HEK293 (cell line): ENCODE data around the gene ZNF202.

Source experiments
- CTCF ChIA-PET: fragments of 350-600 bp; formaldehyde crosslinking; extraction: SDS; loops from one replicate; lab custom pipeline; 2021; ENCODE audit warnings: antibody characterized with exemption; lab: Yijun Ruan, JAX
- POLR2A ChIA-PET: fragments of 300-600 bp; formaldehyde crosslinking; extraction: SDS; loops from one replicate; lab custom pipeline; 2020; ENCODE audit warnings: antibody characterized with exemption, inconsistent platforms; lab: Yijun Ruan, JAX
- H3K27ac ChIP-seq: fragments of 200-500 bp; sonication (Bioruptor generic); 2 replicates; pipeline ENCODE4 v1.5.1; 2014; ENCODE audit warnings: low read depth, low read length, control low read depth, inconsistent platforms; ENCODE audit errors: extremely low read depth
- H3K36me3 ChIP-seq, 2 experiments: fragments of 200-500 bp in 1 of 2; sonication (Bioruptor generic) in 1 of 2; 1 replicate in 1 of 2; 2 replicates in 1 of 2; pipeline ENCODE4 v1.5.1; 2014 to 2017; ENCODE audit warnings: inconsistent platforms in 2 of 2, low read length in 2 of 2; ENCODE audit not compliant: control insufficient read depth in 2 of 2, insufficient read depth in 1 of 2
- H3K4me1 ChIP-seq: fragments of 200-500 bp; sonication (Bioruptor generic); 2 replicates; pipeline ENCODE4 v1.5.1; 2014; ENCODE audit warnings: mild to moderate bottlenecking, low read length, inconsistent platforms; ENCODE audit not compliant: control insufficient read depth, insufficient read depth
- H3K4me3 ChIP-seq: 2 replicates; pipeline ENCODE4 v1.5.1; 2011; ENCODE audit warnings: low read depth, mild to moderate bottlenecking, control low read depth, low read length, moderate library complexity
- H3K9me3 ChIP-seq: fragments of 200-500 bp; sonication (Bioruptor generic); 2 replicates; pipeline ENCODE4 v1.5.1; 2014; ENCODE audit warnings: low read depth, low read length, inconsistent platforms; ENCODE audit not compliant: control insufficient read depth, insufficient read depth
- ATF2 ChIP-seq: fragments of 450-650 bp; formaldehyde crosslinking; IDR thresholded peaks from 2 replicates; pipeline ENCODE4 v1.5.1; 2016; ENCODE audit warnings: missing biosample characterization, missing genetic modification characterization, low read depth
- BCL11A ChIP-seq: fragments of 450-650 bp; formaldehyde crosslinking; IDR thresholded peaks from 2 replicates; pipeline ENCODE4 v1.5.1; 2016; ENCODE audit warnings: low read depth, missing biosample characterization, missing genetic modification characterization
- ELK4 ChIP-seq: IDR thresholded peaks from 2 replicates; pipeline ENCODE4 v1.6.1; 2011; ENCODE audit warnings: mild to moderate bottlenecking, low read depth, low read length, borderline replicate concordance
- HOXD13 ChIP-seq: sonication (generic); formaldehyde crosslinking; IDR thresholded peaks from 2 replicates; pipeline ENCODE4 v1.8.0; 2022; ENCODE audit warnings: missing genetic modification reagents, borderline replicate concordance
- PBX3 ChIP-seq: sonication (generic); formaldehyde crosslinking; IDR thresholded peaks from 2 replicates; pipeline ENCODE4 v1.8.1; 2022; ENCODE audit warnings: mild to moderate bottlenecking, moderate library complexity, missing genetic modification reagents
- PRDM10 ChIP-seq: fragments of 450-650 bp; formaldehyde crosslinking; IDR thresholded peaks from 2 replicates; pipeline ENCODE4 v1.5.1; 2016; ENCODE audit warnings: missing biosample characterization, missing genetic modification characterization
- RBAK ChIP-seq: fragments of 450-650 bp; formaldehyde crosslinking; IDR thresholded peaks from 2 replicates; pipeline ENCODE4 v1.5.1; 2016; ENCODE audit warnings: missing biosample characterization, missing genetic modification characterization
- SALL2 ChIP-seq: fragments of 450-650 bp; formaldehyde crosslinking; IDR thresholded peaks from 2 replicates; pipeline ENCODE4 v1.5.0; 2017; ENCODE audit warnings: missing biosample characterization, mild to moderate bottlenecking, missing genetic modification characterization, borderline replicate concordance
- SP3 ChIP-seq: fragments of 450-650 bp; formaldehyde crosslinking; IDR thresholded peaks from 2 replicates; pipeline ENCODE4 v1.5.1; 2016; ENCODE audit warnings: missing biosample characterization, missing genetic modification characterization
- ZBTB44 ChIP-seq: fragments of 450-650 bp; IDR thresholded peaks from 2 replicates; pipeline ENCODE4 v1.5.1; 2018; ENCODE audit warnings: missing biosample characterization, mild to moderate bottlenecking, missing genetic modification characterization
- ZFHX2 ChIP-seq: fragments of 450-650 bp; formaldehyde crosslinking; conservative IDR thresholded peaks from 2 replicates; pipeline ENCODE4 v1.5.1; 2016; ENCODE audit warnings: missing biosample characterization, missing genetic modification characterization
- ZFP69B ChIP-seq: fragments of 450-650 bp; formaldehyde crosslinking; IDR thresholded peaks from 2 replicates; pipeline ENCODE4 v1.5.1; 2016; ENCODE audit warnings: missing biosample characterization, missing genetic modification characterization
- ZNF121 ChIP-seq: fragments of 450-650 bp; formaldehyde crosslinking; IDR thresholded peaks from 2 replicates; pipeline ENCODE4 v1.5.1; 2016; ENCODE audit warnings: missing biosample characterization, missing genetic modification characterization
- ZNF138 ChIP-seq: fragments of 450-650 bp; formaldehyde crosslinking; IDR thresholded peaks from 2 replicates; pipeline ENCODE4 v1.5.1; 2016; ENCODE audit warnings: missing biosample characterization, missing genetic modification characterization, borderline replicate concordance
- ZNF18 ChIP-seq: fragments of 450-650 bp; formaldehyde crosslinking; IDR thresholded peaks from 2 replicates; pipeline ENCODE4 v1.5.1; 2016; ENCODE audit warnings: missing biosample characterization, missing genetic modification characterization
- ZNF560 ChIP-seq: fragments of 450-650 bp; formaldehyde crosslinking; IDR thresholded peaks from 2 replicates; pipeline ENCODE4 v1.5.1; 2017; ENCODE audit warnings: missing biosample characterization, missing genetic modification characterization, borderline replicate concordance
- ZNF626 ChIP-seq: fragments of 450-650 bp; sonication (Bioruptor Pico); formaldehyde crosslinking; IDR thresholded peaks from 2 replicates; pipeline ENCODE4 v1.5.1; 2018; ENCODE audit warnings: missing biosample characterization, missing genetic modification characterization, inconsistent platforms
- ZNF670 ChIP-seq: fragments of 450-650 bp; formaldehyde crosslinking; IDR thresholded peaks from 2 replicates; pipeline ENCODE4 v1.5.1; 2016; ENCODE audit warnings: missing biosample characterization, missing genetic modification characterization, low read depth
- ZNF843 ChIP-seq: fragments of 450-650 bp; formaldehyde crosslinking; IDR thresholded peaks from 2 replicates; pipeline ENCODE4 v1.5.1; 2016; ENCODE audit warnings: missing biosample characterization, missing genetic modification characterization

ZNF202 gene

GRCh38 chr11:123702696-123703095 is 38.8 kb downstream of the ZNF202 start (continued):
- no peak for TF ChIP-seq ZNF121
- no peak for TF ChIP-seq HOXD13 (CRISPR knock-in tag)
- no peak for TF ChIP-seq ATF2 (tag by site-specific recombination)
- no peak for TF ChIP-seq ZNF138 (tag by site-specific recombination)
- no peak for TF ChIP-seq RBAK (tag by site-specific recombination)
- TF ChIP-seq ZNF560 (tag by site-specific recombination), result no peak
- TF ChIP-seq ELK4, result no peak
- TF ChIP-seq SP3 (tag by site-specific recombination), result no peak
- TF ChIP-seq, all 188 proteins: peak for 0

- H3K9me3 ChIP-seq, result no peaks in the 10 kb centered on the region
- H3K4me1 ChIP-seq, result peaks cover 2% of the 10 kb centered on the region; the same call in 1 of the 2 replicates
- no peak overlapping the region for H3K4me3 ChIP-seq
- H3K36me3 ChIP-seq, result no peaks in the 10 kb centered on the region
- ChIA-PET CTCF (interaction anchor here (0.7 to 12.3 kb wide), 3 partner anchors 9 to 125 kb away, joined by 4 to 310 read pairs (median 4); no protein-coding TSS in a partner anchor), POLR2A (no interaction called here)
- TF ChIP-seq BCL11A (no peak), PBX3 (CRISPR knock-in tag) (no peak), ZNF626 (no peak), ZNF670 (tag by site-specific recombination) (no peak), ZFHX2 (peak; percentile 29; the same call in 1 of the 2 replicates)
- no peak overlapping the region for H3K27ac ChIP-seq
Measured at GRCh38 chr11:123702139-123702538, 39.3 kb downstream of the ZNF202 start.

- Histone ChIP-seq H3K9me3 (no peaks in the 10 kb centered on the region), H3K4me3 (no peak overlapping the region)
- TF ChIP-seq SALL2 (tag by site-specific recombination) (no peak), ZBTB44 (tag by site-specific recombination) (no peak), ZNF843 (no peak), ZFP69B (tag by site-specific recombination) (no peak), ZNF18 (tag by site-specific recombination) (no peak), PRDM10 (tag by site-specific recombination) (no peak)
- TF ChIP-seq, all 188 proteins: peak for 0
- CTCF ChIA-PET, result interaction anchor here (4.8 kb wide), 1 partner anchor 11 kb away, joined by 25 read pairs; no protein-coding TSS in a partner anchor
- Histone ChIP-seq H3K36me3 (no peaks in the 10 kb centered on the region), H3K27ac (no peak overlapping the region), H3K4me1 (peaks cover 2% of the 10 kb centered on the region; the same call in 1 of the 2 replicates)
- POLR2A ChIA-PET, result no interaction called here
Measured at GRCh38 chr11:123700772-123701171, 40.7 kb downstream of the ZNF202 start.
